ENCODE measurements around the gene LY6G5C. TPM values are rescaled to one million over a fixed set of nuclear protein-coding genes. Genes with fewer than 3 reads are reported as not detected.

Gene LY6G5C
- total and polyA plus RNA-seq, 2 experiments from 2014 or later = 2.1 TPM; not detected in 1

DNA sequence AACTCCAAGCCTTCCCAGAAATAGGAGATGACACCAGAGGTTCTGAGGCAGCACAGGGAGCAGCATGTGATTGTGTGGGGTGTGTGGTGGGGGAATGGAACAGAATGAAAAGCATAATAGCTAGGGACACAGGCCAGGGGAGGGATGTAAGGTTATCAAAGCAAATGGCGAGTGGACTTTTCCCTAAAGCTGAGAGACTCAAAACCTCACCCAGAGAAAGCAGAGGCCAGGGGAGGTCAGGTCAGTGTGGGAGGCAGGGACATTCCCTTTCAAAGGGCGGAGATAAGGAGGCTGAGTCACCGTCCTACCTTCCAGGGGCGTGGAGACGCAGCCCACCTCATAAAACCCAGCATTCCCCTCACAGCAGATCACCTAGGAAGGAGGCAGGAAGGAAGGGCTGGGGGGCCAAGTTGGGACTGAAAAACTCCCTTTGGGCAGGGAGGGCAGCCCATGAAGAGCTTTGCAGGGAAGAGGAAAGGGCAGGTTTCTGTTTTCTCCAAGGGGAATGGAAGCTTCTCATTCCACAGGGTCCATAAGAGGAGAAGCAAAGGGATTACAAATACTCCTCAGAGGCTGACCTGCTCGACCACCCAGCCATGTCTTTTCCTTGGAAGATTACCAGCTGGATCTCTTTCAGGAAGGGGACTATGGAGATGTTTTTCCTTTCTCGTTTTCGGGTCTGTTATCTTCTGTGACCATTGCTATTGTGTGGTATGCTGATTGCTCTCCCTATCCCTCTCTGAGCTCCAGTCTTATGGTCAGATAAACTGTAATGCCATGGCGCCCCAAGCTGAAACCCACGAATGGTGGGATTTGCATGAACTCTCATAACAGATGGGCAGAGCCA is 9.6 kb upstream of the LY6G5C start:
- Mint-ChIP-seq H3K27me3 (ENCODE audit: insufficient read depth, low read depth, poor library complexity) (peaks cover 6% of the 10 kb centered on the region), H3K4me1 (no peaks in the 10 kb centered on the region; the same call in 2 of the 3 replicates)
- no peak for ATAC-seq

More for the DNA sequence above, 9.6 kb upstream of the LY6G5C start:
- H3K27ac Mint-ChIP-seq = no peak overlapping the region
- Histone ChIP-seq H3F3A (replicated peaks; ENCODE audit: low read depth) (no peaks in the 10 kb centered on the region), H3K27me3 (ENCODE audit: insufficient read depth) (no peaks in the 10 kb centered on the region), H3K27ac (ENCODE audit: low read depth) (no peak overlapping the region), H3K4me1 (ENCODE audit: insufficient read depth) (no peaks in the 10 kb centered on the region), H3K4me2 (no peak overlapping the region), H3K9me2 (ENCODE audit: insufficient read depth) (no peaks in the 10 kb centered on the region), H2AFZ (no peak overlapping the region), H3K4me3 (no peak overlapping the region), H3K36me3 (ENCODE audit: insufficient read depth) (peaks cover 6% of the 10 kb centered on the region; the same call in 1 of the 2 replicates), H4K20me1 (replicated peaks; ENCODE audit: insufficient read depth) (no peaks in the 10 kb centered on the region), H3K79me2 (replicated peaks; ENCODE audit: insufficient read depth) (no peaks in the 10 kb centered on the region)
- no peaks in the 10 kb centered on the region for H3K9me3 Mint-ChIP-seq
- TF ChIP-seq, protein P1, sequence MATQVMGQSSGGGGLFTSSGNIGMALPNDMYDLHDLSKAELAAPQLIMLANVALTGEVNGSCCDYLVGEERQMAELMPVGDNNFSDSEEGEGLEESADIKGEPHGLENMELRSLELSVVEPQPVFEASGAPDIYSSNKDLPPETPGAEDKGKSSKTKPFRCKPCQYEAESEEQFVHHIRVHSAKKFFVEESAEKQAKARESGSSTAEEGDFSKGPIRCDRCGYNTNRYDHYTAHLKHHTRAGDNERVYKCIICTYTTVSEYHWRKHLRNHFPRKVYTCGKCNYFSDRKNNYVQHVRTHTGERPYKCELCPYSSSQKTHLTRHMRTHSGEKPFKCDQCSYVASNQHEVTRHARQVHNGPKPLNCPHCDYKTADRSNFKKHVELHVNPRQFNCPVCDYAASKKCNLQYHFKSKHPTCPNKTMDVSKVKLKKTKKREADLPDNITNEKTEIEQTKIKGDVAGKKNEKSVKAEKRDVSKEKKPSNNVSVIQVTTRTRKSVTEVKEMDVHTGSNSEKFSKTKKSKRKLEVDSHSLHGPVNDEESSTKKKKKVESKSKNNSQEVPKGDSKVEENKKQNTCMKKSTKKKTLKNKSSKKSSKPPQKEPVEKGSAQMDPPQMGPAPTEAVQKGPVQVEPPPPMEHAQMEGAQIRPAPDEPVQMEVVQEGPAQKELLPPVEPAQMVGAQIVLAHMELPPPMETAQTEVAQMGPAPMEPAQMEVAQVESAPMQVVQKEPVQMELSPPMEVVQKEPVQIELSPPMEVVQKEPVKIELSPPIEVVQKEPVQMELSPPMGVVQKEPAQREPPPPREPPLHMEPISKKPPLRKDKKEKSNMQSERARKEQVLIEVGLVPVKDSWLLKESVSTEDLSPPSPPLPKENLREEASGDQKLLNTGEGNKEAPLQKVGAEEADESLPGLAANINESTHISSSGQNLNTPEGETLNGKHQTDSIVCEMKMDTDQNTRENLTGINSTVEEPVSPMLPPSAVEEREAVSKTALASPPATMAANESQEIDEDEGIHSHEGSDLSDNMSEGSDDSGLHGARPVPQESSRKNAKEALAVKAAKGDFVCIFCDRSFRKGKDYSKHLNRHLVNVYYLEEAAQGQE (IDR thresholded peaks at IDR 0.05; ENCODE audit: unreplicated experiment) = no peak
- TF ChIP-seq ZNF114 (CRISPR knock-in tag; IDR thresholded peaks at IDR 0.05) = no peak
- TF ChIP-seq, protein P2, sequence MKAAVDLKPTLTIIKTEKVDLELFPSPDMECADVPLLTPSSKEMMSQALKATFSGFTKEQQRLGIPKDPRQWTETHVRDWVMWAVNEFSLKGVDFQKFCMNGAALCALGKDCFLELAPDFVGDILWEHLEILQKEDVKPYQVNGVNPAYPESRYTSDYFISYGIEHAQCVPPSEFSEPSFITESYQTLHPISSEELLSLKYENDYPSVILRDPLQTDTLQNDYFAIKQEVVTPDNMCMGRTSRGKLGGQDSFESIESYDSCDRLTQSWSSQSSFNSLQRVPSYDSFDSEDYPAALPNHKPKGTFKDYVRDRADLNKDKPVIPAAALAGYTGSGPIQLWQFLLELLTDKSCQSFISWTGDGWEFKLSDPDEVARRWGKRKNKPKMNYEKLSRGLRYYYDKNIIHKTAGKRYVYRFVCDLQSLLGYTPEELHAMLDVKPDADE (IDR thresholded peaks at IDR 0.05) = no peak
- TF ChIP-seq, protein P3, sequence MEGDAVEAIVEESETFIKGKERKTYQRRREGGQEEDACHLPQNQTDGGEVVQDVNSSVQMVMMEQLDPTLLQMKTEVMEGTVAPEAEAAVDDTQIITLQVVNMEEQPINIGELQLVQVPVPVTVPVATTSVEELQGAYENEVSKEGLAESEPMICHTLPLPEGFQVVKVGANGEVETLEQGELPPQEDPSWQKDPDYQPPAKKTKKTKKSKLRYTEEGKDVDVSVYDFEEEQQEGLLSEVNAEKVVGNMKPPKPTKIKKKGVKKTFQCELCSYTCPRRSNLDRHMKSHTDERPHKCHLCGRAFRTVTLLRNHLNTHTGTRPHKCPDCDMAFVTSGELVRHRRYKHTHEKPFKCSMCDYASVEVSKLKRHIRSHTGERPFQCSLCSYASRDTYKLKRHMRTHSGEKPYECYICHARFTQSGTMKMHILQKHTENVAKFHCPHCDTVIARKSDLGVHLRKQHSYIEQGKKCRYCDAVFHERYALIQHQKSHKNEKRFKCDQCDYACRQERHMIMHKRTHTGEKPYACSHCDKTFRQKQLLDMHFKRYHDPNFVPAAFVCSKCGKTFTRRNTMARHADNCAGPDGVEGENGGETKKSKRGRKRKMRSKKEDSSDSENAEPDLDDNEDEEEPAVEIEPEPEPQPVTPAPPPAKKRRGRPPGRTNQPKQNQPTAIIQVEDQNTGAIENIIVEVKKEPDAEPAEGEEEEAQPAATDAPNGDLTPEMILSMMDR (conservative IDR thresholded peaks at IDR 0.05; ENCODE audit: low read depth in 2 of 2) = no peak
- no peak for TF ChIP-seq JUNB (IDR thresholded peaks at IDR 0.05; ENCODE audit: unreplicated experiment)
- TF ChIP-seq, protein P4, sequence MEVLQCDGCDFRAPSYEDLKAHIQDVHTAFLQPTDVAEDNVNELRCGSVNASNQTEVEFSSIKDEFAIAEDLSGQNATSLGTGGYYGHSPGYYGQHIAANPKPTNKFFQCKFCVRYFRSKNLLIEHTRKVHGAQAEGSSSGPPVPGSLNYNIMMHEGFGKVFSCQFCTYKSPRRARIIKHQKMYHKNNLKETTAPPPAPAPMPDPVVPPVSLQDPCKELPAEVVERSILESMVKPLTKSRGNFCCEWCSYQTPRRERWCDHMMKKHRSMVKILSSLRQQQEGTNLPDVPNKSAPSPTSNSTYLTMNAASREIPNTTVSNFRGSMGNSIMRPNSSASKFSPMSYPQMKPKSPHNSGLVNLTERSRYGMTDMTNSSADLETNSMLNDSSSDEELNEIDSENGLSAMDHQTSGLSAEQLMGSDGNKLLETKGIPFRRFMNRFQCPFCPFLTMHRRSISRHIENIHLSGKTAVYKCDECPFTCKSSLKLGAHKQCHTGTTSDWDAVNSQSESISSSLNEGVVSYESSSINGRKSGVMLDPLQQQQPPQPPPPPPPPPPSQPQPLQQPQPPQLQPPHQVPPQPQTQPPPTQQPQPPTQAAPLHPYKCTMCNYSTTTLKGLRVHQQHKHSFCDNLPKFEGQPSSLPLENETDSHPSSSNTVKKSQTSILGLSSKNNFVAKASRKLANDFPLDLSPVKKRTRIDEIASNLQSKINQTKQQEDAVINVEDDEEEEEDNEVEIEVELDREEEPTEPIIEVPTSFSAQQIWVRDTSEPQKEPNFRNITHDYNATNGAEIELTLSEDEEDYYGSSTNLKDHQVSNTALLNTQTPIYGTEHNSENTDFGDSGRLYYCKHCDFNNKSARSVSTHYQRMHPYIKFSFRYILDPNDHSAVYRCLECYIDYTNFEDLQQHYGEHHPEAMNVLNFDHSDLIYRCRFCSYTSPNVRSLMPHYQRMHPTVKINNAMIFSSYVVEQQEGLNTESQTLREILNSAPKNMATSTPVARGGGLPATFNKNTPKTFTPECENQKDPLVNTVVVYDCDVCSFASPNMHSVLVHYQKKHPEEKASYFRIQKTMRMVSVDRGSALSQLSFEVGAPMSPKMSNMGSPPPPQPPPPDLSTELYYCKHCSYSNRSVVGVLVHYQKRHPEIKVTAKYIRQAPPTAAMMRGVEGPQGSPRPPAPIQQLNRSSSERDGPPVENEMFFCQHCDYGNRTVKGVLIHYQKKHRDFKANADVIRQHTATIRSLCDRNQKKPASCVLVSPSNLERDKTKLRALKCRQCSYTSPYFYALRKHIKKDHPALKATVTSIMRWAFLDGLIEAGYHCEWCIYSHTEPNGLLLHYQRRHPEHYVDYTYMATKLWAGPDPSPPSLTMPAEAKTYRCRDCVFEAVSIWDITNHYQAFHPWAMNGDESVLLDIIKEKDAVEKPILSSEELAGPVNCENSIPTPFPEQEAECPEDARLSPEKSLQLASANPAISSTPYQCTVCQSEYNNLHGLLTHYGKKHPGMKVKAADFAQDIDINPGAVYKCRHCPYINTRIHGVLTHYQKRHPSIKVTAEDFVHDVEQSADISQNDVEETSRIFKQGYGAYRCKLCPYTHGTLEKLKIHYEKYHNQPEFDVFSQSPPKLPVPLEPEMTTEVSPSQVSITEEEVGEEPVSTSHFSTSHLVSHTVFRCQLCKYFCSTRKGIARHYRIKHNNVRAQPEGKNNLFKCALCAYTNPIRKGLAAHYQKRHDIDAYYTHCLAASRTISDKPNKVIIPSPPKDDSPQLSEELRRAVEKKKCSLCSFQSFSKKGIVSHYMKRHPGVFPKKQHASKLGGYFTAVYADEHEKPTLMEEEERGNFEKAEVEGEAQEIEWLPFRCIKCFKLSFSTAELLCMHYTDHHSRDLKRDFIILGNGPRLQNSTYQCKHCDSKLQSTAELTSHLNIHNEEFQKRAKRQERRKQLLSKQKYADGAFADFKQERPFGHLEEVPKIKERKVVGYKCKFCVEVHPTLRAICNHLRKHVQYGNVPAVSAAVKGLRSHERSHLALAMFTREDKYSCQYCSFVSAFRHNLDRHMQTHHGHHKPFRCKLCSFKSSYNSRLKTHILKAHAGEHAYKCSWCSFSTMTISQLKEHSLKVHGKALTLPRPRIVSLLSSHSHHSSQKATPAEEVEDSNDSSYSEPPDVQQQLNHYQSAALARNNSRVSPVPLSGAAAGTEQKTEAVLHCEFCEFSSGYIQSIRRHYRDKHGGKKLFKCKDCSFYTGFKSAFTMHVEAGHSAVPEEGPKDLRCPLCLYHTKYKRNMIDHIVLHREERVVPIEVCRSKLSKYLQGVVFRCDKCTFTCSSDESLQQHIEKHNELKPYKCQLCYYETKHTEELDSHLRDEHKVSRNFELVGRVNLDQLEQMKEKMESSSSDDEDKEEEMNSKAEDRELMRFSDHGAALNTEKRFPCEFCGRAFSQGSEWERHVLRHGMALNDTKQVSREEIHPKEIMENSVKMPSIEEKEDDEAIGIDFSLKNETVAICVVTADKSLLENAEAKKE (CRISPR knock-in tag; IDR thresholded peaks at IDR 0.05) = no peak
- TF ChIP-seq NANOG (IDR thresholded peaks at IDR 0.05; ENCODE audit: borderline replicate concordance) = no peak
- TF ChIP-seq EZH2 (IDR thresholded peaks at IDR 0.05; ENCODE audit: low read depth, unreplicated experiment) = no peak
- TF ChIP-seq CREB1 (CRISPR knock-in tag; IDR thresholded peaks at IDR 0.05; ENCODE audit: low read depth) = no peak
- TF ChIP-seq POLR2AphosphoS5 (IDR thresholded peaks at IDR 0.05; ENCODE audit: low read depth) = no peak
- TF ChIP-seq ZNF331 (CRISPR knock-in tag; IDR thresholded peaks at IDR 0.05; ENCODE audit: low read depth) = no peak
- no peak for TF ChIP-seq EZH2phosphoT487 (IDR thresholded peaks at IDR 0.05; ENCODE audit: unreplicated experiment)
- no peak for TF ChIP-seq STAT1 (IDR thresholded peaks at IDR 0.05; ENCODE audit: unreplicated experiment)
- peaks cover 21% of the 10 kb centered on the region for H3K36me3 Mint-ChIP-seq (ENCODE audit: low read depth)
- H3K4me3 Mint-ChIP-seq = no peak overlapping the region
- no peak for DNase-seq (ENCODE audit: low spot score)

Measured in GM23338 (cell line).